HG03442 (cell line): ENCODE data around the gene NOS1.
"Not testable (repeated sequence)": the region's sequence is repeated elsewhere in the genome, so short reads cannot be mapped to it uniquely, and the experiment has no call there.

ENCODE experiments used
- ATAC-seq: cut with Tn5 transposase; IDR thresholded peaks from one replicate; pipeline ENCODE4 v1.9.1; 2021; ENCODE audit warnings: mild to moderate bottlenecking, moderate library complexity; ENCODE audit not compliant: unreplicated experiment

The NOS1 gene

GRCh38 chr12:117279606-117280005 lies 81.8 kb downstream of the NOS1 start:
- ATAC-seq = no peak

DNA sequence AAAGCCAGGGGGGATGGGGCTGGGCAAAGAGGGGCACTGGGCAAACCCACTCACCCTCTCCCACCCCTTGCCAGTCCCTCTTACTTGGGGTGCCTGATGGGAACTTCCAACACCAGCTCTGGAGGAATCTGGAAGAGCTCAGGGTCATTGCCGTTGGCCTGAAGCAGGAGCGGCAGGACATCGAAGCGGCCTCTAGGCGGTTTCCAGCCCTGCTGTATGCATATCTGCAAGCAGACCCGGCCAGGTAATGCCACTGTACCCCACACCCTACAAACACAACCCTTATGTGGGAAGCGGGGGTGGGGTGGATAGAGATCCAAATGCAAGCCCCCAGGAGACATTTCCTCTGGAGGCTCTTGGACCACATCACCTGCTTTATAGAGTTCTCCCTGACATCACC lies 83.6 kb downstream of the NOS1 start:
- ATAC-seq = no peak

DNA sequence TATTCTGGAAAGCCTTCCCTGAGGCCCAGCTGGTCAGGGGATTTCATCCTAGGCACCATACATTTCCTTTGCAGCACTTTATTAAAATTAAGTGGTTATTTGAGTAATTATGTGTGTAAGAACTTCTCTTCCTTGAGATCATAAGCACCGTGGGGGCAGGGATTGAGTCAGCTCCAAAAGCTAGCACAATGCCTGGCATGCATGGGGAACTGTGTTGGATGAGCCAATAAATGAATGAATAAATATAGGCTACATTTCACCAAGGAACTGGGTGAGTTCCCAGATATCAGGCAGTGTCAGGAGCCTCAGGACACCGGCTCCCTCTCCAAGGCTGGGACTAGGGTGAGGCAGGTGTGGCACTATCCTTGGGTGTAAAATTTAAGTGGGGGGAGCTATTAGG lies 88.3 kb downstream of the NOS1 start:
- ATAC-seq = no peak

DNA sequence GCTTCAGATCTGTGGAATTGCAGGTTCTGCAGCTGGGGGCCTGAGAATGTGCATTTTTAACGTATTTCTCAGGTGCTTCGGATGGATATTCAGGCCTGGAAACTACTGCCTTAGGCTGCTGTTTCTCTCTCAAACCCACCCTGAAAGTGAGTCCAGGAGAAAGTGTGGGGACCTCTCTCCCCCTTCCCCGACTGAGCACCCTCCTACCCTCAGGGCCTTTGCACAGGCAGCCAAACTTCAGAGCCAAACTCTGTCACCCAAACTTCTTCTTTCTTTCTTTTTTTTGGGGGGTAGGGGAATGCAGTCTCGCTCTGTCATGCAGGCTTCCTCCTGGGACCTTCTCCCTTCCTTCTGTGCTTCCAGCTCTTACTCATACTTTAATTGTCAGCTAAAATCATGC lies 88.7 kb downstream of the NOS1 start:
- ATAC-seq = no peak

DNA sequence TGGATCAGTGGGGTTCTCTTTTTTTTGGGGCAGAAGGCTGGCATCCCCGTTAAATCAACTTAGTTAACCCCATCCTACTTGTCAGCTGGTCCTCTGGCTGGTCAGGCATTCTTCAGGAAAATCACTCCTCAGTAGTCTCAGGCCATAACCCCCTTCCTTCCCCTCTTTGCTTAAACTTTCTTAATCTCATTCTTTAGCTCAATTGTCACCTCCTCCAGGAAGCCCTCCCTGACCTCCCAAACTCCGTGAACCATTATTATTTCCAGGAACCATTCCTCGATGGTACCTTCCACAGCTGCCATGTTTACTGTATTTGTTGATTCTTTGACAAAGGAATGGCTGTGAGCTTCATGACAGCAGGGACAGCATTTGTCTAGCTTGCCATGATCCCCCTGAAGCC lies 98.7 kb downstream of the NOS1 start:
- no peak for ATAC-seq

- no peak for ATAC-seq
Measured at GRCh38 chr12:117261247-117261646, 100.2 kb downstream of the NOS1 start.

- ATAC-seq = no peak
Measured at GRCh38 chr12:117255386-117255785, 106.0 kb downstream of the NOS1 start.

GRCh38 chr12:117243488-117243887 lies 117.9 kb downstream of the NOS1 start:
- ATAC-seq = no peak

GRCh38 chr12:117241697-117242096 lies 119.7 kb downstream of the NOS1 start:
- no peak for ATAC-seq

DNA sequence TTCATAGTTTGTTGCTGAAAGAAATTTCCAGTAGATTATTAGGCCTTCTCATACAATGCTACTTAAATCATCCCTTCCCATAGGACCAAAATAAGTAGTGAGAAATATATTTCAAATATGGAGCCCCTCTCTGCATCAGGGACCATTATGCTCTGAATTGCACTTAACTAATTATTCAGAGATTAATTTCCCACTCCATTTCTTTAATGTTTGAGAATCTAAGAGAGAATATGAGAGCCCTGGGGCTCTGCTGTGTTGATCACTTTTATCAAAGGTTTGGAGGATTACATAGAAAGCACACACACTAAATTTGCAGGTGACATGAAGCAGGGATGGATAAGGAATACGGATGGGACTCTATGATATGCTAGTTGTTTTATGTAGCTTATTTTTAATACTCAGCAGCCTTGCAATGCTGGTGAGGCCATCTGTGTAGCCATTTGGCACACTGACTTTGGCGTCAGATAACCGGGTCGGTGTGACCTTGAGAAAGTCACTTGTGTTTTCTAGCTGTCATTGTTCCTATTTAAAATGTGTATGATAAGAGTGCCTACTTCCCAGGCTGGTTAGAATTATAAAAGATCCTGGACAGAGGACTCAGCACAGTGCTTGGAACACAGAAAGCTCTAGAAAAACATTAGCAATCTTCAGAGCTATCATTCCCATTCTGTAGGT lies 121.2 kb downstream of the NOS1 start:
- ATAC-seq = no peak

DNA sequence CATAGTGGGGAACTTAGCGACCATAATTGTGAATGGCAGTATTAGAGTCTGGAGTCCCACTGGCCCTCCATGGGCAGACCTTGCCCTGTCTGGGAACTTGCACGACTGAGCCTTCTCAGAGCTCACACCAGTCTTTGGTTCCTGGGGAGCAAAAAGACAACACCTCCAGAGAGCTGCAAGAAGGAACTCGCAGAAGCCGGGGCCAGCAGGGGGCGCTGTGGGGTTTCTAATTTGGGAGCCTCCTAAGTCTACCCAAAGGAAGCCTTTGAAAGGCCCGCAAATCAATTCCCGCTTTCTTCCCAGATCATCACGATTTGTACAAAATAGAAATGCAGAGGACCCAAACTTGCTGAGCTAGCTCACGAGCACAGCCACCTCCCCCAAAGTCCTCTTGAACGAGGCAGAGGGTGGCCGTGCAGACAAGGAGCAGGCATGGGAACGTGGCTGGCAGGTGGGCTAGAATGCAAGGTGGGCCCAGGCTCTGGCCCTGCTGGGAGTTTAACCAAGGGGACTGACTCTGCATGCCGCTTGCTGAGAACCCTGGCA lies 124.9 kb downstream of the NOS1 start:
- ATAC-seq = no peak

DNA sequence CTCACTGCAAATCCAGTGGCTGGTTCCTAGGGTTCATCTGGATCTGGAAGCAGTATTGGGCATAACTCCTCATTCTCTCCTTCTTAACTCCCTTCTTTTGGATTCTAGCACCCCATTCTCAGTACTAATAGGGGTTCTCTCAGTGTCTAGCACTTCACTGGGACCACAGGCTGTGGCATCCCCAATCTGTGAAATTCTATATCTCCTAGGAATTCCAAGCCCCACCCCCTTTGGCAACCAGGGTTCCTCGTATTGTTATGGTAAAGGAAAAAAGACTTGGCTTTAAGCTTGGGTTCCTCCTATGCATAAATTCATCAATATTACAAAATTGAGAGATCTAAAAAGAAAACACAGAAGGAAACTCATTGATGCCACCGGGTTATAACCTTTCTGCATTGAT lies 126.2 kb downstream of the NOS1 start:
- ATAC-seq = no peak

DNA sequence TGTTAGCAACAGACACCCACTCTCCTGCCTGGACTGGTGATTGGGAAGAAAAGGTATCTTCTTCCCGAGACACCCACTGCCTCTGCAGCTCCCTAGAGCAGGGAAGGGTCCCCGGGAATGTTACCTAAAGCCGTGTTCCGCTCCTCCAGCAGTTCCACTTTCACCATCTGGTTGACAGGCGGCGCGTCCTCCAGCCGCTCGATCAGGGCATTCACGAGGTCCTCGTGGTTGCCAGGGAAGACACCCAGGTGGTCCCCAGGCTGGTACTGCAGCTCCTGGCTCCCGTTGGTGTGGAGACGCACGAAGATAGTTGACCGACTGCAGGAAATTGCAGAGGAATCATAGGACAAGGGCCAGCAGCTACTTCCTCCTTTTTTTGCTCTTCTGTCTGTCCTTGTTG lies 127.0 kb downstream of the NOS1 start:
- ATAC-seq = no peak

GRCh38 chr12:117231750-117232149 lies 129.7 kb downstream of the NOS1 start:
- ATAC-seq = no peak

DNA sequence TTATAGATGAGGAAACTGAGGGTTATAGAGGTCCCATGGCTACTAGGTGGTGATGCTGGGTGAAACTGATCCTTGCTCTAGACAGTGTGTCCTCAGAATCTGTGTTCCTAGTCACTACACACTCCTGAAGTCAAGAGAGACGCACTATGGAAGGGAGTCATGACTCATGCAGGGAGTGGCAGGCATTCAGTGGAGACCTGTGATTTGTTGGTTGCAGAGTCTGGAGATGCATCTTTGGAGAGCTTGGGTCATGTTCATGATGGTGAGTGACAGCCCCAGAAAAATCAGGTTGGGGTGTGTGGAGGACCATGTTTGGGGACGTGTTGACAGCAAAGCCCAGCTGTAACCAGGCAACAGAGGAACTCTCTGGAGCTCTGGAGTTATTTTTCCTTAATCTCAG lies 133.2 kb downstream of the NOS1 start:
- no peak for ATAC-seq

DNA sequence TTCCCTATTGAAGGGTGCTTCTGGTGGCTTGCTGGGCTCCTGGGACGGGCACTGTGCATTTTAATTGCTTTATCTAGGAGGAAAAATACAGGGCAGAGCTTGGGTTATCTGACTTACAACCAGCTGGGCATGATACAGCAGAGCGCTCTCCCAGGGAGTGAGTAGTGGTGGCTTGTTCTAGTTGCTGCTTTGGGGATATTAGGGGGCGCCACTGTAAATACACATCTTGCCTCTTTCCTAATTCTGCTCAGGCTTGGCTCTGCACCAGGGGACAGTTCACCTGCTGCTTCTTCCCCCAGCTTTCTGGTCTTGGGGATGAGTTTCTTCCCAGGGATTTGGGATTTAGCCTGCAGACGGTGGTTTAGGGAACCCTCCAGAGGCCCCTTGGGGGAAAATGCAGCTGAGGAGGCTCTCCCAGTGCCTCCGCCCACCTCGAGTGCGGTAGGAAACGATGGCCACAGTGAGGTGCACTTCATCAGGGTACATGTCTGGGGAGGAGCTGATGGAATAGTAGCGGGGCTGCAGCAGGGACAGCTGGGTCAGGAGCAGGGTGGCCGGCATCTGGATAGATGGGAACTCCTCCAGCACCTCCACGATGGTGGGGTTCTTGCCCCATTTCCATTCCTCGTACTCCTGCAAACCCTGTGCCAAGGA lies 134.3 kb downstream of the NOS1 start:
- ATAC-seq = no peak

- no peak for ATAC-seq
Measured at GRCh38 chr12:117226505-117226904, 134.9 kb downstream of the NOS1 start.

DNA sequence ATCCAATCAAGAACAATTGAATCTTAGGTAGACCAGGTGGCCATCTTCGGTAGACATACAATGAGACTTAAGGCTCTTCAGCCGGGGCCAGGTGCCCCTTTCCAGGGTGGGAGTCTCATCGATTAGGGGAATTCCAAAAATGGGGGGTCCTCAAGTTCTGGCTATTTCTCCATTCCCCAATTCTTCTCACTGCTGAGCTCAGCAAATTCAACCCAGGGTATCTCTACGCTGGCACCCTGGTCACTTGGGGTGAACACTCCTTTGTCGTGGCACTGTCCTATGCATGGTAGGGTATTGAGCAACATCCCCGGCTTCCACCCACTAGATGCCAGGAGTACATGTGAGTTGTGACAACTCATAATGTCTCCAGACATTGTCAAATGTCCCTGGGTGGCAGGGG lies 136.2 kb downstream of the NOS1 start:
- ATAC-seq = no peak

DNA sequence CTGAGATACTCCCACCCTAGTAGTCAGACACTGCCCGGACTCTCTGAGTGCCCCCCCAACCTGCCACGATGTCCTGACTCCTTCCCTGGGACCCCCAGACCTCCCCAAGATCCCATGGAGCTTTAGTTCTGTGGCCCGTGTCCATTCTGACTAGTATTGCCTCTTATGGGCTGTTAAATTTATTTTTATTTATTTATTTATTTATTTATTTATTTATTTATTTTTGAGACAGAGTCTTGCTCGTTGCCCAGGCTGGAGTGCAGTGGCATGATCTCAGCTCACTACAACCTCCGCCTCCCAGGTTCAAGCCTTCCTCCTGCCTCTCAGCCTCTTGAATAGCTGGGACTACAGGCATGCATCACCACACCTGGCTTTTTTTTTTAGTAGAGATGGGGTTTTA lies 140.5 kb downstream of the NOS1 start:
- ATAC-seq = not testable (repeated sequence)

GRCh38 chr12:117218149-117218548 lies 143.3 kb downstream of the NOS1 start:
- no peak for ATAC-seq

DNA sequence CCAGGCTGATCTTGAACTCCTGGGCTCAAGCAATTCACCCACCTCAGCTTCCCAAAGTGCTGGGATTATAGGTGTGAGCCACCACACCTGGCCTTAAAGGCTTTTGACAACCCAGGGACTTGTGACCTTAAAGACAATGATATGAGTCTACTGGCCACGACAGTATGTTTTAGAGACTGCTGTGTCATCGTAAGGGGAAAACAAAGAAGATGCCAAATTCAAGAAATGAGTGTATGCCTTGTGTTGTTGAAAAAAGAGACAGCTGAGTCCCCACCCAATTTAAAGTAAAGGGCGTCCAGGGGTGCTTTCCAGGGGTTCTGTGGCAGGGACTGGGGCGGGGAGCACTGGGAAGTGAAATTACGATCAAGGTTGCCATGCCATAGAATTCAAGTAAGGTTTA lies 144.7 kb downstream of the NOS1 start:
- ATAC-seq = no peak

DNA sequence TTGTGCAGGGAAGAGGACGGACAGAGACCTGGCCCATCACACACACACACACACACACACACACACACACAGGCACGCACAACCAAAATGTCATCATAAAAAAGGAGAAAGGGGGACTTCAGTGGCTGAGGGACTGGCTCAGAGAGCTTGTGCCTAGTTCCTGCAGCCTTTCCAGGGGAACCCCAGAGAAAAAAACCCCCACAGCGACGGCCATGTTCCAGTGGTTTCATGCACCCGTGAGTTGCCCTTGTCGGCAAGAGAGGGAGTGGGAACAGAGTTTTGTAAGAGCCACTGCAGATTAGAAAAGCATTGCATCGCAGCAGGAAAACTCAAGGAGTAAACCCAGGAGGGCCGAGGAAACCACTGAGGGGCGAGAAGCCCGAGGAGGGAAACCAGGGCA lies 146.6 kb downstream of the NOS1 start:
- ATAC-seq = no peak
